IMR-90 (cell line): Measurements from ENCODE around the gene ACOXL. TPM values are rescaled to one million over a fixed set of nuclear protein-coding genes. Genes with fewer than 3 reads are reported as not detected.
"Not testable (repeated sequence)": the region's sequence is repeated elsewhere in the genome, so short reads cannot be mapped to it uniquely, and the experiment has no call there.

Experiments used
- ATAC-seq: fragments of 200-7000 bp; cut with Tn5 transposase; 2 replicates; pipeline ENCODE4 v1.9.1; 2020; ENCODE audit warnings: low read depth, mild to moderate bottlenecking, moderate library complexity
- BruUV-seq: library from RNA; stranded (reverse); fragments of 400-500 nt; replicated peaks from 2 replicates; lab custom pipeline; 2021; lab: Mats Ljungman, UMichigan
- CTCF ChIA-PET: fragments of 300-600 bp; formaldehyde crosslinking; extraction: SDS; loops from one replicate; lab custom pipeline; 2021; ENCODE audit warnings: antibody characterized with exemption; lab: Yijun Ruan, JAX
- POLR2A ChIA-PET: fragments of 300-600 bp; sonication (Branson Sonifier 250); formaldehyde crosslinking; loops from one replicate; lab custom pipeline; 2022; ENCODE audit warnings: antibody characterized with exemption; ENCODE audit not compliant: unreplicated experiment; lab: Charles Lee
- DNase-seq: peaks from one replicate; pipeline ENCODE4 v3.0.0; 2013
- H2AFZ ChIP-seq: replicated peaks from 2 replicates; pipeline ENCODE3; 2013; ENCODE audit warnings: low read length, mild to moderate bottlenecking; ENCODE audit not compliant: poor library complexity
- H2AK5ac ChIP-seq: 2 replicates; pipeline ENCODE4 v1.6.1; 2013; ENCODE audit warnings: low read depth, low read length, inconsistent platforms
- H2AK9ac ChIP-seq: replicated peaks from 2 replicates; pipeline ENCODE3; 2013; ENCODE audit warnings: mild to moderate bottlenecking, low read depth, low read length, moderate library complexity; ENCODE audit not compliant: poor library complexity
- H2BK120ac ChIP-seq: 2 replicates; pipeline ENCODE4 v1.6.1; 2013; ENCODE audit warnings: low read depth, low read length, inconsistent platforms
- H2BK15ac ChIP-seq: 3 replicates; pipeline ENCODE4 v1.6.1; 2013; ENCODE audit warnings: low read depth, low read length, inconsistent platforms
- H2BK20ac ChIP-seq: 2 replicates; pipeline ENCODE4 v1.6.1; 2013; ENCODE audit warnings: low read depth, mild to moderate bottlenecking, inconsistent platforms, low read length, moderate library complexity
- H2BK5ac ChIP-seq: 2 replicates; pipeline ENCODE4 v1.6.1; 2013; ENCODE audit warnings: mild to moderate bottlenecking, low read depth, low read length, inconsistent platforms; ENCODE audit not compliant: poor library complexity, severe bottlenecking
- H3K14ac ChIP-seq: replicated peaks from 2 replicates; pipeline ENCODE4 v1.6.1; 2013; ENCODE audit warnings: low read depth, low read length, inconsistent platforms
- H3K18ac ChIP-seq: 2 replicates; pipeline ENCODE4 v1.6.1; 2013; ENCODE audit warnings: low read depth, low read length, control low read depth
- H3K23ac ChIP-seq: 2 replicates; pipeline ENCODE4 v1.6.1; 2013; ENCODE audit warnings: low read depth, low read length, inconsistent platforms
- H3K27ac ChIP-seq: 2 replicates; pipeline ENCODE4 v1.5.1; 2013; ENCODE audit warnings: mild to moderate bottlenecking, control low read depth, low read length; ENCODE audit not compliant: insufficient read depth
- H3K27me3 ChIP-seq: 2 replicates; pipeline ENCODE4 v1.6.1; 2013; ENCODE audit warnings: low read length; ENCODE audit not compliant: control insufficient read depth, insufficient read depth
- H3K36me3 ChIP-seq: 2 replicates; pipeline ENCODE4 v1.6.1; 2013; ENCODE audit warnings: low read length, mixed read lengths; ENCODE audit not compliant: control insufficient read depth, insufficient read depth
- H3K4ac ChIP-seq: 2 replicates; pipeline ENCODE4 v1.6.1; 2013; ENCODE audit warnings: low read depth, low read length, inconsistent platforms
- H3K4me1 ChIP-seq: 2 replicates; pipeline ENCODE4 v1.6.1; 2013; ENCODE audit warnings: low read length, mixed read lengths; ENCODE audit not compliant: control insufficient read depth, insufficient read depth
- H3K4me2 ChIP-seq: 2 replicates; pipeline ENCODE4 v1.6.1; 2013; ENCODE audit warnings: low read depth, mild to moderate bottlenecking, control low read depth, low read length, moderate library complexity
- H3K4me3 ChIP-seq: 2 replicates; pipeline ENCODE4 v1.5.1; 2013; ENCODE audit warnings: low read depth, mild to moderate bottlenecking, control low read depth, low read length, moderate library complexity; ENCODE audit not compliant: insufficient read depth
- H3K56ac ChIP-seq: 2 replicates; pipeline ENCODE4 v1.6.1; 2013; ENCODE audit warnings: low read length, inconsistent platforms; ENCODE audit not compliant: insufficient read depth; ENCODE audit errors: extremely low read depth
- H3K79me1 ChIP-seq, 2 experiments: 2 replicates each; pipeline ENCODE4 v1.6.1; 2013; ENCODE audit warnings: low read length in 2 of 2, inconsistent platforms in 1 of 2, low read depth in 1 of 2
- H3K9ac ChIP-seq: 2 replicates; pipeline ENCODE4 v1.6.1; 2013; ENCODE audit warnings: low read depth, low read length, control low read depth
- H3K9me1 ChIP-seq: 2 replicates; pipeline ENCODE4 v1.6.1; 2013; ENCODE audit warnings: low read length, inconsistent platforms; ENCODE audit not compliant: insufficient read depth
- H3K9me3 ChIP-seq: 2 replicates; pipeline ENCODE4 v1.6.1; 2013; ENCODE audit warnings: low read length; ENCODE audit not compliant: control insufficient read depth, insufficient read depth
- H4K20me1 ChIP-seq: 2 replicates; pipeline ENCODE4 v1.6.1; 2013; ENCODE audit warnings: low read length, inconsistent platforms; ENCODE audit not compliant: insufficient read depth
- H4K5ac ChIP-seq: 2 replicates; pipeline ENCODE4 v1.6.1; 2013; ENCODE audit warnings: mild to moderate bottlenecking, low read depth, low read length, control low read depth
- H4K8ac ChIP-seq, 2 experiments: 2 replicates each; pipeline ENCODE4 v1.6.1; 2013; ENCODE audit warnings: low read depth in 2 of 2, low read length in 2 of 2, control low read depth in 1 of 2, inconsistent platforms in 1 of 2
- H4K91ac ChIP-seq: 2 replicates; pipeline ENCODE4 v1.6.1; 2013; ENCODE audit warnings: low read depth, low read length, inconsistent platforms; ENCODE audit not compliant: insufficient read depth
- WGBS, 2 experiments: methylation state at CpG; one replicate each; pipeline versions ENCODE4 v1.1.5 to v1.1.7; 2013; ENCODE audit warnings: missing lambda C conversion rate in 2 of 2; ENCODE audit not compliant: insufficient read length in 1 of 2; ENCODE audit errors: extremely low coverage in 2 of 2; 5-methylcytosine and 5-hydroxymethylcytosine counted together
- dilution Hi-C: fragments of 300-500 bp; cut with HindIII; formaldehyde crosslinking; loops from one replicate; pipeline ENCODE4 v1.14.3; 2018; ENCODE audit warnings: low sequenced_read_pairs; ENCODE audit not compliant: unreplicated experiment
- in situ Hi-C: fragments of 300-500 bp; cut with MboI; formaldehyde crosslinking; loops from 3 replicates; pipeline ENCODE4 v1.14.3; 2019; ENCODE audit warnings: low sequenced_read_pairs, inconsistent platforms, mixed read lengths
- intact Hi-C: fragments of 100-400 bp; cut with micrococcal nuclease; formaldehyde crosslinking; loops from 2 replicates; pipeline ENCODE4 v1.10.0; 2022
- polyA plus RNA-seq, 3 experiments: library from polyadenylated mRNA; depleted of rRNA; stranded (reverse); fragments of >200 nt; gene quantifications; 2 replicates each; pipeline ENCODE4 v1.2.3, GENCODE V29; 2012; ENCODE audit warnings: low replicate concordance in 1 of 3
- total RNA-seq: library from RNA; depleted of rRNA; stranded (reverse); fragments of >200 nt; gene quantifications from 2 replicates; pipeline ENCODE4 v1.2.3, GENCODE V29; 2012

ACOXL gene
- total and polyA plus RNA-seq, 2 of the 4 experiments (the other 2 are of a cell fraction): not detected

DNA sequence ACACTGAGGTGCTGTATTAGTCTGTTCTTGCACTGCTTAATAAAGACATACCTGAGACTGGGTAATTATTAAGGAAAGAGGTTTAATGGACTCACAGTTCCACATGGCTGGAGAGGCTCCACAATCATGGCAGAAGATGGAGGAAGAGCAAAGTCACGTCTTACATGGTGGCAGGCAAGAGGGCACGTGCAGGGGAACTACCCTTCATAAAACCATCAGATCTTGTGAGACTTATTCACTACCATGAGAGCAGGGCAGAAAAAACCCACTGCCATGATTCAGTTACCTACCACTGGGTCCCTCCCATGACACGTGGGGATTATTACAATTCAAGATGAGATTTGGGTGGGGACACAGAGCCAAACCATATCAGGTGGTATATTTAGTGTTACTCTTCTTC, 229.3 kb downstream of the ACOXL start:
- H2BK120ac ChIP-seq, H4K91ac ChIP-seq, DNase-seq, H2AK9ac ChIP-seq, H4K20me1 ChIP-seq, H3K9ac ChIP-seq, H2BK20ac ChIP-seq, H2AFZ ChIP-seq, CTCF ChIA-PET, ATAC-seq, BruUV-seq, H4K8ac ChIP-seq, H2BK15ac ChIP-seq, H3K36me3 ChIP-seq, H4K5ac ChIP-seq, H3K9me3 ChIP-seq, H3K18ac ChIP-seq, H3K27ac ChIP-seq, H3K4me1 ChIP-seq, dilution Hi-C loops, H3K4me3 ChIP-seq, intact Hi-C loops, H3K9me1 ChIP-seq, H3K4me2 ChIP-seq, H2AK5ac ChIP-seq, H3K23ac ChIP-seq, H3K56ac ChIP-seq, in situ Hi-C loops, H3K4ac ChIP-seq, POLR2A ChIA-PET, H3K79me1 ChIP-seq, H2BK5ac ChIP-seq, H3K14ac ChIP-seq: not testable (repeated sequence)
- H3K27me3 ChIP-seq: peaks cover 13% of the 10 kb centered on the region
- WGBS, 2 experiments: no CpG with 5 or more reads among the region's 3 CpGs
